COR-L47 (cell line): ENCODE measurements around the gene GZF1.

Experiments
- DNase-seq: peaks from one replicate; lab custom pipeline; 2025; lab: John Stamatoyannopoulos, UW

The GZF1 gene

GRCh38 chr20:23369072-23369823, 7.3 kb downstream of the GZF1 start:
- no peak for DNase-seq

DNA sequence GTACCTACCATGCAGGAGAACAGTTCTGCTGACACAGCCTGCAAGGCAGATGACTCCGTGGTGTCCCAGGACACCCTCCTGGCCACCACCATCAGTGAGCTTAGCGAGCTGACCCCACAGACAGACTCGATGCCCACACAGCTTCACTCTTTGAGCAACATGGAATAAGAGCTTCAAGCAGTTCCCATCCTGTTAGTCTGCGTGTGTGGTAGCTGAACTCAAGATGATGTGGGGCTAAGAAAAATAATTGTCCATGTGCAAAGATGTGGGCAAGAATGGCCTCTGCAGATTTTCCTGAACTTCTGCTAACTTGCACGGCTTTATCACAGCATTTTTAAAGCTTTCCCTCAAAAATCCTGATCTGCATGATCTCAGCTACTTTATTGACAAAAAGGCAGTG, 8.3 kb downstream of the GZF1 start:
- DNase-seq, result no peak

DNA sequence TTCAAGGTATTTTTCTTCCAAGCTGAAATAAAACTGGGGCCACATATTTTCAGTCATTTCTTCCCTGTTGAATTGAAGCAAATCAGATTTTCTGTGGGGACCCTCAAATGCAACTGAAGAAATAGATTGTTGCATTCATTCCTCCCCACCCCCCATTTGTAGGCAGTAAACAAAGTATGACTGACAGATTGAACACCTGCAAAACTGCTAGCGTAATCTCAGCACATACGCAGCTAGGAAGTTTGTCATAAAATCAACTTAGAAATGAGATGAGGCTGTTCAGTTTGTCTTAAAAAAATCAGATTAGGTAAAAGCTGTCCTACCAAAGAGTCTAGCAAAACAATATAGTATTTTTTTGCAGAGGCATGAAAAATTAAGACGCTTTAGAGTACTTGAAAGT, 8.9 kb downstream of the GZF1 start:
- no peak for DNase-seq

GRCh38 chr20:23371496-23371895, 9.5 kb downstream of the GZF1 start:
- no peak for DNase-seq

DNA sequence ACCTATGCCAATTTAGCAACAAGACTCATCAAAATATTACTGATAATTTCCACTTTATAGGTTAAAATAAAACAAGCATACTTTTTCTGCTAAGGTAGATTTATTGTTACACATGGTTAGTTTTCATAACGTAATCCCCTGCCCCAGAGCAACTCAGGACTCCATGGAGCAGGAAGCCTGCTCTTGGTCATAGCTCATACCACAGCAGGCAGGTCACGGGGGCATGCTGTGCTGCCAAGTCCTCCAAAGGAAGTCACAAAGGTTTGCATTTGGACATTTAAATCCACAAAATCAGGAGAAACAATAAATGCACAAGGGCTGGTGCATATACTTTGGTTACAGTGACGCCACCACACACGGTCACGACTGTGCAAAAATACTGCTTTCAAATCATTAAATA, 12.5 kb downstream of the GZF1 start:
- no peak for DNase-seq

DNA sequence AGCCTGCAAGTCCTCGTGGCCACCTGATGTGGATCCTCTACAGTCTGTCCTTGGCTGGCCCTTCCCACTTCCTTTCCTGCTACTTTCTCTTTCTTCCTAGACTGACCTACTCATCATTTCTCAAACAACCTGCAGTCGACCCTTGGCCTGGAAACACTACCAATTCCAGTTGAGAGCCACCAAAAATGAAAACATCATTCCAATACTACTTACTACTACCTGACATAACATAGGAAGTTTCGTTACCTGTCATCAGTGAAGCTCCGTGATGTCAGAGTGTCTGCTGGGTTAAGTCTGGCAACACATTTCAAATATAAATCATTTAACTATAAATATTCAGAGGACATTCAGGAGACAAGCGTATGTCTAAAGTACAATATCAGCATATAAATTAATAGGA, 13.8 kb downstream of the GZF1 start:
- no peak for DNase-seq

DNA sequence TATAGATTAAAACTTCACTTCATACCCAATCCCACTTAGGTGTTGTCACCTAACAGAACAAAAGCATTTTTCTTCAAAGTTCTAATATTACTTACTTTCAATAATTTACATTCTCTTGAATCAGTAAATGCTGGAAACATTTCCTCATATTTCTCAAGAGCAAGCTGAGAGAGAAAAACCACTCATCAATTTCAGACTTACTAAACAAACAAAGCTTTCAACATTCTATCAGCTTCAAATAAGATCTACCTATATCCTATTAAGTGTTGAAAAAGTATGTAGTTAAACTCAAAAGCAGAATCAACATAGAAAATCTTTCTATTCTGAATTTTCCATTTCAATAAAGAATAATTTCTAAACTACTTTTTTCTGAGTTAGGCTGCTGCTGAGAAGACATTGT, 17.8 kb downstream of the GZF1 start:
- DNase-seq, result no peak

DNA sequence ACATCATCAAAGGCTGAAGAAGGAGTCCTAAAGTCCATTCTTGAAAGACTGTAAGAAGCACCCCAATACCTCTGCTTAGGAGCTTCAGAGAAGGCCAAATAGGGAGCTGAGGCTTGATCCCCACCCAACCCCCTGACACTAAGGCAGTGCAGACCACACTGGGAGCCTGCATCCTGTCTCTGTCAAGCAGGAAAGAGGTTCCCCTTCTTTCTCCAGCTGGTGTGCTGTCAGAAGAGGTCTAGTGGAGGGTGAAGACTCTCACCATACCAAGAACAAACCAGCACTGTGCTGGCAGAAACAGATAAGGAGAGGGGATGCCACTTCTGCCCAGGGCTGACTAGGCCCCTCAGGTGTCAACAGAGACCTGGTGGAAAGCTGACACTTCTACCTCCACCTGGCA, 19.9 kb downstream of the GZF1 start:
- DNase-seq, result no peak

GRCh38 chr20:23386304-23387117, 24.5 kb downstream of the GZF1 start:
- DNase-seq, result no peak

GRCh38 chr20:23387118-23387443, 25.1 kb downstream of the GZF1 start:
- DNase-seq, result no peak

GRCh38 chr20:23390091-23390774, 28.3 kb downstream of the GZF1 start:
- no peak for DNase-seq

DNA sequence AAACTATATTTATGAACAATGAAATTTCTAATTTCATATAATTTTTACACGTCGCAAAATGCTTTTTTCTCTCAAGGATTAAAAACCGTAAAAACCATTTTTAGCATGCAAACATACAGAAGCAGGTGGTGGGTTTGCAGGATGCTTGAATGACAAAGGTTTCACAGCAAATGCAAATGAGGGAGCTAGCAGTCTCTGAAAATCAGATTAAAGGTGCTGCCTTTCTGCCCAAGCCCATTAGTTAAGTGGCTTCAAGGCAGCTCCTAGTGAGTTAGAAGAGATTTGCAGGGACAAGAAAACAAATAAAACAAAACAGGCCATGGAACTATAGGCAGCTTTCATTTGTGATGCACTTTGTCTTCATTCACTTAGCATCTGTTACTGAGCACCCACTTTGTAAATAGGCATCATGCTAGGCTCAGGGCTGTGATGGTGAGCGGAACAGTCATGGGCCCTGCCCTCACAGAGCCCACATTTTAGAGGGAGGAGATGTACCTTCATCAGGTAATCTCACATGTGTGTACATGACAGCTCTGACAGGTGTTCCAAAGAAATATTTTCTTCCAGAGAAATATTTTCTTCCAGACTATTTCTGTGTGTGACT, 29.8 kb downstream of the GZF1 start:
- no peak for DNase-seq

GRCh38 chr20:23393996-23394775, 32.2 kb downstream of the GZF1 start:
- DNase-seq, result no peak

DNA sequence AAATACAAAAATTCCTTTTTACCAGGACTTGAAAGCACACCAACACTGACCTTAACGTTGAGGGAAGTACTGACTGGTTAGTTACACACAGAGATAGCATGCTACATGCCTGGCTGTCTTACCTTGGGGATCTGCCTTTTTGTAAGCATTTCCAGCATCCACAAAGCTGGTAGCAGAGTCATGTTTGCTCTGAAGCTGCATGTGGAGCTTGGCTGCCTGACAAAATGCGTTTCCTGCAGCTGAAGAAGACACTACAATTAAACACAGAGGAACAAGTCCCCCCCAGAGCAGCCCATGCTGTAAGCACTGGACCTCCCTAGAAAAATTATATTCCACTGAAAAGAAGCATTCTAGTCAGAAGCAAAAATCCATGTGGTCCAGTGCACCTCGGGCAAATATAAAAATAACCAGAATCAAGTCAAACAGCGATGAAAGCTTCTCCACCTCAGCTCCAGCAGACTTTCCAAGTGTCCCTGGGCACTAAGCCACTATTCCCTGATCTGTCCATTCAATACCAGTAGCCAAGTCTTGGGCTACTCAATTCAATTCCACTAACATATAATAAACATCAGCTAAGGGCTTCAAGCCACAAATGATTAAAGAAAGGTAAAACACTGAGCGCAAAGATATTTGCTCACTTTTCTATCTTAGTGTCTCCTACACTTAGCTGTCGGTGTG, 35.1 kb downstream of the GZF1 start:
- DNase-seq, result peak; percentile 48

GRCh38 chr20:23397961-23398360, 36.0 kb downstream of the GZF1 start:
- DNase-seq, result no peak

DNA sequence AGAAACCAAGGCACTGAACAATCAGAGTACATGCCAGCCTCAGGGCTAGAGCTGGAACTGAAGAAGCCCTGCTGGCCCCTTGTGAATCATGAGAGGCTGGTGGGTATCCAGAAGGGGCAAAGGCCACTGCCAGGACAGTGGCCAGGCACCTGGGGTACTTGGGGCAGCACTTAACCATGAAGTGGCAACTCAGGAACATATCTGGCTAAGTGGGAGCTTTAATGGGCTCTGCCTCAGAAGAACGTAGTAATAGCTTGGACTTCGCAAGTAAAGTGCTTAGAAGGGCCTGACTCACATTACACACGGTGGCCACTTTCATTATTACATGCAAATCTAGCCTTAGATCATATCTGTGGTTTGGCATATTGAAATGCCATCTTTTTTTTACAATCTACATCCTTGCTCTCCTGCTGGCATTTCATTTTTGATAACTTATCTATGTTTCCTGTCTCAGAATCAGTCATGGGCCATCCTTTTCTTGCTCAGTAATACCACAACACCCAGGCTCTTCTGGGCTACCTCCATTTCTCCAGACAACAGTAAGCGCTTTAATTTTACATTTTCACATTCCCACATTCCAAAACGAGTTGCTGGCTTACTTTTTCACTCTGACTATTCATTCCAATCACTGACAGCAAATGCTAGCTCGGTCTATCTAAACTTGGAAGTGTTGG, 37.7 kb downstream of the GZF1 start:
- DNase-seq, result no peak

- DNase-seq, result no peak
Observed at GRCh38 chr20:23401051-23401450, 39.1 kb downstream of the GZF1 start.

DNA sequence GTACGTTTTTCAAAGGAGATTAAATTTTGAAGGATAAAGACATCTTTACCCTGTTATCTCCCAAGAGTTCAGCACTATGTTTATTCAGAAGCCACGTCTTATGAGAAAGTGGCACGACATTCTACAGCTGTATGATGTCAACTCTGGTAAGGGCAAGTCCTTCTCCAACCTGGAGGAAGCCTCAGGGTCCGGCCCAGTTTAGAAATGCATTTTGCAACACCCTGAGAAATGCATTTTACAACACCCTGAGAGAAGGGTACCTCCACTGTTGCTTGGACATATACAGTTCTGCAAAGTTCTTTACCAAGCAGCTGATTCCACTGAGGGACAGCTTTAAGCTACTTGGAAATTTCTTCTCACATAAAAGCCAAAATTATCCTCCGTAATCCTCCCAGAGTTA, 41.8 kb downstream of the GZF1 start:
- no peak for DNase-seq

- no peak for DNase-seq
Observed at GRCh38 chr20:23404196-23404595, 42.2 kb downstream of the GZF1 start.

DNA sequence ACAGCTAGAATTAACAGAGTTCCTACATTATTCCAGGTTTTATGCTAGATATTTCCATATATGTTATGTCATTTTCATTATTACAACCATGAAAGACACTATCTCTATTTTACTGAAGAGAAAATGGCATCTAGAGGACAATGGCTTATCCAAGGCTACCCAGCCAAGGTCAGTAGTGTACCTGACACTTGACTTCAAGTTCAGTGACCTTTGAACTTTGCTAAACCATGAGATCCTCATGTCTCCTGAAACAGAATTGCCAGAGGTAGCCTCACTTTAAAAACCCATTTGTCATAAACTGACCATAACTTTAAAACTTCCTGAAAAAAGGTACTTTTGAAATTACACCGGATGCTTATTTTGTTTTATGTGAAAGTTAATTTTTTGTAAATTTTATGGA, 44.9 kb downstream of the GZF1 start:
- DNase-seq, result no peak
